ENCODE results near the gene PGR. TPM values are rescaled to one million over a fixed set of nuclear protein-coding genes. Genes with fewer than 3 reads are reported as not detected.

PGR gene
- total RNA-seq, 6 experiments from 2014 or later, result 0.11 to 0.74 (median 0.28) TPM

- Histone ChIP-seq H3K36me3 (no peaks in the 10 kb centered on the region), H3K27me3 (peaks cover 0 to 38% of the 10 kb centered on the region in 2 donors), H3K27ac (no peak overlapping the region), H3K4me1 (peaks cover 0 to 25% (median 5%) of the 10 kb centered on the region in 4 donors), H3K4me3 (peak overlapping the region; percentile 40 to 49 (median 49)), H3K9me3 (no peaks in the 10 kb centered on the region)
- intact Hi-C loops (cut with DNase I), result no loop called here
- TF ChIP-seq CTCF (IDR thresholded peaks at IDR 0.05) (peak in 1 of 4 donors; percentile 6), POLR2A (IDR thresholded peaks at IDR 0.05) (no peak)
- DNase-seq, result peak; percentile 37 to 52 (median 42)
- peak; percentile 48 to 60 (median 52) for ATAC-seq
- WGBS (ENCODE audit: insufficient coverage, low coverage, low lambda C conversion rate, missing lambda C conversion rate), result 3% methylated on average over 8 of the region's 93 CpGs
Observed at GRCh38 chr11:101127699-101128570, 1.7 kb downstream of the PGR start.

- peak; percentile 40 to 50 (median 41) for DNase-seq
- H3K36me3 ChIP-seq, result no peaks in the 10 kb centered on the region
- H3K4me1 ChIP-seq, result peaks cover 0 to 25% (median 5%) of the 10 kb centered on the region in 4 donors
- TF ChIP-seq POLR2A (IDR thresholded peaks at IDR 0.05) (no peak), CTCF (IDR thresholded peaks at IDR 0.05) (no peak)
- no peaks in the 10 kb centered on the region for H3K9me3 ChIP-seq
- whole genome bisulfite sequencing (ENCODE audit: insufficient coverage, low coverage, low lambda C conversion rate, missing lambda C conversion rate), result 1% methylated on average over 17 of the region's 55 CpGs
- H3K27ac ChIP-seq, result peak overlapping the region in 1 of 3 donors; percentile 34
- peak overlapping the region; percentile 40 to 49 (median 49) for H3K4me3 ChIP-seq
- ATAC-seq, result peak; percentile 59 to 68 (median 65)
- intact Hi-C loops (cut with DNase I), result no loop called here
- H3K27me3 ChIP-seq, result peaks cover 0 to 38% of the 10 kb centered on the region in 2 donors
Observed at GRCh38 chr11:101127197-101127698, 2.4 kb downstream of the PGR start.

DNA sequence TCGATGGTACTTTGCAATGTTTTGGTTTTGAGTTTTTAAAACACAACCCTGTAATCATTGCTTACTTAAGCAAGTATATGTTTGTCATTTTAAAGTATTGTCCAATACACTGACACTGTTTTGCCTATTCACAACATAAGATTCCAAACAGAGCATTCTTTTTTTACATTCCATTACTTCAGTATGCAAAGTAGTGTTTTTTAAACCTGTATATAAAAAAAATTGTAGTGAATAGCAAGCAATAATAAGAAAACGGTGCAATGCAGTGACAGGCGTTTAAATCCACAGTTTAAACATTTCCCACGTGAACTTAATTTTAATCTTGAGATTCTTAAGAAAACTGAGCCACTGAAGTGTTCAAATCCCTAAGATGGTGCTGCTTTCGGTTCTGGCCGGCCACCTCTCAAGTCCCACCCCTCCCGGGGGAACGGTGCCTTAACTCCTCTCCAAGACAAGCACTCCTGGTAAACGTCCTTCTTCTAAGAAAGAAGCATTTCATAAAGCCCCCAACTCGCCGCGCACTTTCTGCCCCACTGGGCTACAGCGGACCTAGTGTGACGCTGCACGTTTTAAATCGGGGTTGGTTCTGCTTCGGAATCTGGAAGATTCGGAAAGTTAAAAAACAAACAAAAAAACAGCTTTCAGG, 2.9 kb downstream of the PGR start:
- ATAC-seq (peak; percentile 13 to 32 (median 28)), DNase-seq (peak in 1 of 3 donors; percentile 24)
- TF ChIP-seq CTCF (IDR thresholded peaks at IDR 0.05) (no peak), POLR2A (IDR thresholded peaks at IDR 0.05) (no peak)
- 7% methylated on average over 18 of the region's 18 CpGs for WGBS (ENCODE audit: insufficient coverage, low coverage, low lambda C conversion rate, missing lambda C conversion rate)
- peak overlapping the region; percentile 40 to 49 (median 49) for H3K4me3 ChIP-seq
- intact Hi-C loops (cut with DNase I), result no loop called here
- no peaks in the 10 kb centered on the region for H3K36me3 ChIP-seq
- no peak overlapping the region for H3K27ac ChIP-seq
- no peaks in the 10 kb centered on the region for H3K9me3 ChIP-seq
- H3K4me1 ChIP-seq, result peaks cover 0 to 25% (median 5%) of the 10 kb centered on the region in 4 donors
- H3K27me3 ChIP-seq, result peaks cover 0 to 38% of the 10 kb centered on the region in 2 donors

DNA sequence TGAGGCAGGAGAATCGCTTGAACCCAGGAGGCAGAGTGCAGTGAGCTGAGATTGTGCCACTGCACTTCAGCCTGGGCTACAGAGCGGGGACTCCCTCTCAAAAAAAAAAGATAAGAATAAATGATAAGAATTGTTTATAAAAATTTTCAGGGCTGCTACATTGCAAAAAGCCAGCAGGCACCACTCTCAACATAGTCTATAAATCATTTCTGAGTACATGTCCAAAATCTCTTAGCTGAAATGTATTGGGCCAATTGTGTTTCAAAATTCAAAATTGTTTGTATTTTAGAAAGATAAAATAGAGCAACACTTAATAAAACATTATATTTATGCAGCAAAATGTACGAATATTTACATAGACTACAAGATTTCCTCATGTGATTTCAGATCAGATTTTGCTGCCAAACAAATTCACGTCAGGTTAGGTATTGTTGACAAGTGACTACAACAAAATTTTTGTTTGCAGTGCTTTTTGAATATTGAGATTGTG, 13.9 kb downstream of the PGR start:
- Histone ChIP-seq H3K9me3 (no peaks in the 10 kb centered on the region), H3K4me1 (no peaks in the 10 kb centered on the region), H3K27ac (no peak overlapping the region), H3K27me3 (no peaks in the 10 kb centered on the region), H3K4me3 (no peak overlapping the region), H3K36me3 (no peaks in the 10 kb centered on the region)
- DNase-seq (no peak), ATAC-seq (no peak)
- WGBS (ENCODE audit: insufficient coverage, low coverage, low lambda C conversion rate, missing lambda C conversion rate), result 47% methylated on average over 4 of the region's 4 CpGs
- intact Hi-C loops (cut with DNase I), result no loop called here
- TF ChIP-seq POLR2A (IDR thresholded peaks at IDR 0.05) (no peak), CTCF (IDR thresholded peaks at IDR 0.05) (no peak)
